SIG-M5 treated with dmso at 0.1 percent for 504 hours (cell line): ENCODE results near the gene MYZAP.

Source experiments
- DNase-seq: peaks from one replicate; lab custom pipeline; 2025; ENCODE audit not compliant: unreplicated experiment; lab: John Stamatoyannopoulos, UW

MYZAP gene

GRCh38 chr15:57619746-57620145 lies 28.0 kb downstream of the MYZAP start:
- no peak for DNase-seq

DNA sequence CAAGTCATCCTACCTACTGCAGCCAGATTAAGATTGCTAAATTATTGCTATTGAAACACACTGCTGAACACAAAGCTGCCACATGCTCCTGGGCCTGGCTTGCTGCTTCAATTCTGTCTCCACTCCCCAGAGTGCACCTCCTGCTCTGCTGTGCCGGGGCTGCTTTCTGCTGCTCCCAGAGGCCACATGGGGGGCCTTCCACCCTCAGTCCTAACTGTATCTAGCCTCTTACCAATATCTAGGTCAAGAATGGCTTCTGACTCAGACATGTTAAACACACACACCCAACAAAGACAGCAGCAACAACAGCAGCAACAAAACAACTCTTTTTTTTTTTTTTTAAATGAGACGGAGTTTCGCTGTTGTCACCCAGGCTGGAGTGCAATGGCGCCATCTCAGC lies 33.0 kb downstream of the MYZAP start:
- no peak for DNase-seq

DNA sequence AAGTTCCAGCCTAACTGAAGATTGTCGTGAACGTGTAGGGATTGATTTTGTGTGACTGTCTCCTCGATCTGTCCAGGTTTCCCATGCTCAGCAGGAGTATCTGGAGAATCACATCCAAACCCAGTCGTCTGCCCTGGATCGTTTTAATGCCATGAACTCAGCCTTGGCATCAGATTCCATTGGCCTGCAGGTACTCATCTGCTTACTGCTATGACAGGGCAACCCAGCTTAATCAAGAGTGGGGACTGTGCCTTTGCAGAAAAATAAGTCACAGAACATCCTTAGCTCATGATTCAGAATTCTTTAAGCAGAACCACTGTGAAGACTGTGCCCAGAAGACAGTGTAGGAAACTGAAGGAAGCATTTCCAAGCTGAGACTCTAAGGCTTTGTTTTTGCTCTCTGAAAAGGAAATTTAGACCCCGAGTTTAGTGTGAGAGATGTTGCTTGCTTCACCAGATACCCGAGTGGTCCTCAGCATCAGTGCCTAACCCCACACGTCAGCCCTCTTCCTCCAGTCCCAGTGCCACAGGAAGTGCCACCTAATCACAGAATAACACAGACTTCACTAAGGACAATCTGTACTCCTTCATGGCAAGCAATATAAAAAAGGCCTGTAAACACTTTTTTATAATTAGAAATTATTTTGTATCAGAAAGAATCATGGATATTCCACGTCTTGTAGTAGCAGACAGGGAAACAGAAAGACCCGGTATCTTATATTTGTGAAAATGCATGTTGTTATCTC lies 34.2 kb downstream of the MYZAP start:
- DNase-seq = no peak

GRCh38 chr15:57626713-57627440 lies 35.2 kb downstream of the MYZAP start:
- no peak for DNase-seq

- no peak for DNase-seq
These were observed 39.8 kb downstream of the MYZAP start for GRCh38 chr15:57631386-57632110.

DNA sequence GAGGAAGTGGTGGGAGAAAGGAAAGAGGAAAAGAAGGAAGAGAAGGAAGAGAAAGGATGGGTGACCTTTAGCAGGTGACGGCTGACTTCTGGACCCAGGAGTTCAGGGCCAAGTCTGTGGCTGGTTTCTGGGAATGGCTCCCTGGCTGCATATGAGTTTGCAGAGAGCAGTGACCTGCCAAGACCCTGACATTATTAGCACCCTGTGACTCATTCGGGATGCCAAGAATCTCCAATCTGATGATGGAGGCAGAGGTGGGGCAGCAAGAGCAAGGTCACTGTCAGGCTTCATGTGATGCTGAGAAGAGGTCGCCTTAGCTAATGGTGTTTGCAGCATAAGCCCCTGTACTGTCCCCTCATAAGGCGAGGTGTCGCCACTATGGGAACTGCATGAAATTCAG lies 42.6 kb downstream of the MYZAP start:
- no peak for DNase-seq

- no peak for DNase-seq
These were observed 43.7 kb downstream of the MYZAP start for GRCh38 chr15:57635300-57635909.

- DNase-seq = no peak
These were observed 46.1 kb downstream of the MYZAP start for GRCh38 chr15:57637846-57638245.

DNA sequence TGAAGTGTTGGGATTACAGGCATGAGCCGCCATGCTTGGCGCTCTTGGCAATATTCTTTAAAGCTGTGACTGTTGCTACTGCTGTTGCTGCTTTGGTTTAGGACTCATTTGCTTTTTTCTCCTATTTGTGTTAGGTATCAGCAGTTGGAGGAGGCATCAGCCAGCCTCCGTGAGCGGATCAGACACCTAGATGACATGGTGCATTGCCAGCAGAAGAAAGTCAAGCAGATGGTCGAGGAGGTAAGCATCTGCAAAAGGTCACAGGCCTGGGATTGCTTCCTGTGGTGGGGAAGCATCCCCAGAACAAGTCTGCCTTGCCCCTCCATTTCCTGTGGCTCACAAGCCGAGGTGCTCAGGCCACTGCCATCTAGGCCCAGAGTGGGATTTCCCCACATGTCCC lies 47.6 kb downstream of the MYZAP start:
- no peak for DNase-seq

- peak; percentile 11 for DNase-seq
These were observed 49.4 kb downstream of the MYZAP start for GRCh38 chr15:57640930-57641682.

GRCh38 chr15:57643826-57644225 lies 52.1 kb downstream of the MYZAP start:
- no peak for DNase-seq

GRCh38 chr15:57646087-57646486 lies 54.4 kb downstream of the MYZAP start:
- no peak for DNase-seq

- DNase-seq = no peak
These were observed 55.5 kb downstream of the MYZAP start for GRCh38 chr15:57647071-57647790.

DNA sequence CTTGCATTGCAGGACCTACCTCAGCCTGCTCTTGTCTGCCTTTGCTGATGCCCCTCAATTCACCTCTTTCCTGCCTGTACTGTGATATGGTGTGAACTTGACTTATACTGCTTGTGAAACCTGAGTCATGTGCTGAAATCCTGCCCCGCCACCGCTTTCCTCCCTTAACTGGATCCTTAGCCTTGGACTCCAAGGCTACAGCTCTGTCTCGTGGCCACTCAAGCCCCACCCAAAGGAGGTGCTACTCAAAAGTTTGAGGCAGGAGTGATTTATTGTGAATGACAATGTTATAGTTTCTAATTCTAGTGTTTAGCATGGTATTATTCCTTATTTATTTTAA lies 56.1 kb downstream of the MYZAP start:
- DNase-seq = no peak

DNA sequence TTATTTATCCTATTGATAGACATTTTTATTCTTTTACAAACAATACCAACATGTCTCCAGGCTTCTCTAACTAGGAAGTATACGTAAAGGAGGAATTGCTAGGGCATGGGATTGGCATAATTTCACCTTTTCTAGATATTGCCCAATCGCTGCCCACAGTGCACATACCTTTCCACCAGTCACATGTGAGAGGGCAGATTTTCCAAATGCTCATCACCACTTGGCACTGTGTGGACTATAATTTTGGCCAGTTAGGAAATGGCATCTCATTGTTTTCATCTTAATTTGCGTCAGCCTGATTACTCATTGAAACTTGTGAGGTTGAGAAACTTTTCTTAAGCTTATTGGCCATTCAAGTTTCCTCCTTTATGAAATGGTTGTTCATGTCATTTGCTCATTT lies 57.4 kb downstream of the MYZAP start:
- no peak for DNase-seq

DNA sequence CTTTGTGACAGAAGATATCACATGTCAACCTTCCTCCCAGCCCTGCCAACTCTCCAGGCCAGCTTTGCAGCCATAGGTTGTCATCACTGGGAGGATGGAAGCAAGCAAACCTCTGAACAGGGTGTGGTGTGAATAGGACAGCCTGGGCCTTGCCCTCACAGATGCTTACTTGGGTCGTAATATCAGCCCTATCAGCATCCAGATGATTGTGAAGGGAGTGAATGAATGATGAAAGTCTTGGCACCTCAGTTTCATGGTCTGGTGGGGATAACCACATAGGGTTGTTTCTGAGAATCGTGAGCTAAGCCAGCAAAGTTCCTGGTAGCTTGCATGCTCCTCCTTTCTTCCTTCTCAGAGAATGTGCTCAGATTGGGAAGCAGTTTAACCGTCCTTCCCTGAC lies 59.7 kb downstream of the MYZAP start:
- DNase-seq = no peak

DNA sequence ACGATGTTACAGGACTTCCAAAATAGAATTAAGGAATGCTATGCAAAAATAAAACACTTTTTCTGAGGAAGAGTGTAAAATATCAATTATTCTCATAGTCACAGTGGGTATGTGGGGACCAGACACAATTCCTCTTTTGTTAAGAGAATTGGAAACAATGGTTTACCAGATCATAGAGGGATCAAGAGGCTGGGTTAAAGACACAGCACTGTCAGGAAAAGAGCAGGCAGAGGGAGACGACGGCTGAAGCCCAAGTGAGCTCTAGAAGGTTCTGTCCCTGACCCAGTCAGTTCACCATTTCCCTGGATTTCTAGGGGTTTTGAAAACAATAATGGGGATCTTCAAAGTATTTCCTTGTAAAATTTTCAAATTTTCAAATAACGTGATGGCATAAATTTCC lies 60.8 kb downstream of the MYZAP start:
- no peak for DNase-seq

GRCh38 chr15:57654153-57654852 lies 62.6 kb downstream of the MYZAP start:
- no peak for DNase-seq

DNA sequence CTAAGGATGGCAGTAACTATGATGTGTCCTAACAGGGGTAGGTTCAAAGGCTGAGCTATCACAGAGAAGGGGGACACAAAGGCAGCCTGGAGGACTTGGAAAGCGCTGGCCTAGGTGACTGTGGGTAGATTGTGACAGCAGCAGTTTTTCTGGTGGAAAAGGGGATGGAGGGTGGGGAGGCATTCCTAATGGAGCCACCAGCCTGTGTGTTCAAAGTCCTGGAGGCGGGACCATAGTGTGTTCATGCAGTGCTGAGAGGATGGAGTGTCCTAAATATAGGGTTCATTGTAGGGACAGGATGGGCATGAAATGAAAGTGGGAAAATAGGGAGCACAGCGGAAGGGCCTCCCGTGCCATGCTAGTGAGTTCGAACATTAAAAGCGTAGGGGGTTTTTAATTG lies 63.3 kb downstream of the MYZAP start:
- DNase-seq = no peak

DNA sequence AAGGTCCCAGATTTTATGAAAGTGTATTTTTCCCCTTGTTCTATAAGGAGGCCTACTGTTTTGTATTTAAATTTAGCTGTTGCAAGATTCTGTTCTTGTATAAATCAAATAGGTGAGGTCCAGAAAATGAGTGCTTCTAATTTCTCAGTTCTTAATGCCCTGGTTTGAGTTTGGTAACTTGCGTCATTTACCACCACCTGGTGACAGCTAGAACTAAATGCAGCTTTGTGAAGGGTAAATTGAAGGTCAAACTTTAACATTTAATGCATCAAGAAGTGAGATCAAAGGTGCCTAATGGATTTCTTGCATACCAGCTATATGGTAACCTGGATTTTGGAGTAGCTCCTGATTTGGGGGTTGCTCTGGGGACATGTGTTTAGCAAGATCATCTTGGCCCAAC lies 64.1 kb downstream of the MYZAP start:
- no peak for DNase-seq
